Measurements from ENCODE around the gene PRIM2.
"Not testable (repeated sequence)": the region's sequence is repeated elsewhere in the genome, so short reads cannot be mapped to it uniquely, and the experiment has no call there.

The PRIM2 gene

DNA sequence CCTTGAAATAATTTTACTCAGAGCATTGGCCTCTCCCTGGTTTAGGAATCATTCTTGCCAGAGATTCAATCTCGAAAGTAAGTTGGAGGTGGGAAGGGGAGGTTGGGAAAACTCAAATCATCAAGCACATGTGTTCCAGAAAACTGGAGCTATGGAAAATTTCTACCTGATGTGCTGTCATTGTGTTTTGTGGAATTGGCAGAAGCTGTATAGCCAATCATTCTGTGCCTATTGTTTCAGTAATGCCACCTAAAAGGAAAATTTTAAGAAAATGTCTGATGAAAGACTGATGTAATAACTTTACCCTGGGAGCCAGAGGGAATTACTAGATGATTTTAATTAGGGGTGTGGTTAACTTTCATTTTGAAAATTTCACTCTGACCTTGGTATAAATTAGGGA lies 187.8 kb downstream of the PRIM2 start:
- not testable (repeated sequence) for DNase-seq (ENCODE audit: low read depth in 2 of 2)

DNA sequence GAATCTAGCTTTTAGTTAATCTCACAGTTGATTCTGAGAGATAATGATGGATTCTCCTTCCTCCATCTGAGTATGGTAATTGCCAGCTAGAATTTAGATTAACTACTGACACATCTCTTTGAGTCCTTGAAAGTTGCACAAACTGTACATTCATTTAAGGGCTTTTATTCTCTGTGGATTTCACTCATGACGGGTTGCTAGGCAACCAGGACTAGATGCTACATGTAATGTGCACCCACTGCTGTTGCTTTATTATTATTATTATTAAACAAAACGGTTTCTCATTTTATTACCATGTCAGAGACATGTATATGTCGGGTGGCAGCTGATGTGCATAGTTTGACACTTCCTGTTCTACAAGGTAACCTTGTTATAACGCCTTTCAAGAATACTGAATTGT lies 193.0 kb downstream of the PRIM2 start:
- DNase-seq (ENCODE audit: low read depth in 2 of 2): not testable (repeated sequence)

DNA sequence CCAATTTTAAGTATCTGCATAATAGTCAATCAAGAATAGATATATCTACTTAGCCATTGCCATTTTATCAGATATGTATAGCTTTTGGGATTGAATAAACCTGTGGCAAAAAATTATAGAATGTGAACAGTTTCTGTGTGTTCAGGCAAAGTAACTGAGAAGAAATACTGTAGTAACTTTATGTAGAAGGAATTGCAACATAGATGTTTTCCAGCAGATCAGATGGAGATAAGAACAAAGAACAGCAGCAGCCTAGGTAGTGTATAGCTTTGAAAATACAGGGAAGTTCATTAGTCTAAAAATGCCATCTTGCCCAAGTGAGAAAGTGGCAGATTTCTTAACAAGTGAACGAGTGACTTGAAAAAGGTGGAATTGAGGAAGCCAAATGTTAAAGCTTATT lies 197.7 kb downstream of the PRIM2 start:
- not testable (repeated sequence) for DNase-seq (ENCODE audit: low read depth in 2 of 2)

- DNase-seq (ENCODE audit: low read depth in 2 of 2): not testable (repeated sequence)
Observed at GRCh38 chr6:57515845-57516244, 198.4 kb downstream of the PRIM2 start.

DNA sequence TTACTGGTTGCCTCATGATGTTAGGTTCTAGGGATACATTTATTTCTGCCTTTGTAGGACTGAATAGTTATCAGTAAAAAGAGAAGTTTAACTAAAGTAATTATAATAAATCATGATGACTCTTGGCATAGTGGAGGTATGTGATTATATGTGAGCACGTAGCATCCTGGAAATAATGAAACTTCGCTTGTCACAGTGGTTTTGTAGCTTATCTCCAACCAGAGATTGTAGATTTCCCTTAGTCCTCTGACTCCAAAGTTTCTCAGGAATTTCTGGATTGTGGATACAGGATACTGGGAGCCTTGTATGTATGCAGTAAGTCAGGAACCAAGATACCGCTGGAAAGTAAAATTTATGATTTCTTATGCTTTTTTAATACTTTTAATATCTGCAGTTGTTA lies 199.3 kb downstream of the PRIM2 start:
- not testable (repeated sequence) for DNase-seq (ENCODE audit: low read depth in 2 of 2)

DNA sequence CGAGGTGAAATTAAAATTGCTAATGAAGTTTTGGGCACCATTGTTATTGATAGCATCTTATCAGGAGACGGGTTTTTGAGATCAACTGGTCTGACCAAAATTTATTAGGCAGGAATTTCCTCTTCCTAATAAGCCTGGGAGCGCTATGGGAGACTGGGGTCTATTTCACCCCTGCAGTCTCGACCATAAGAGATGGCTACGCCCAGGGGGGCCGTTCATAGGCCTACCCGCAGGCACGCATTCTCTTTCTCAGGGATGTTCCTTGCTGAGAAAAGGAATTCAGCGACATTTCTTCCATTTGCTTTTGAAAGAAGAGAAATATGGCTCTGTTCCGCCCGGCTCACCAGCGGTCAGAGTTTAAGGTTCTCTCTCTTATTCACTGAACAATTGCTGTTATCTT lies 201.8 kb downstream of the PRIM2 start:
- DNase-seq (ENCODE audit: low read depth in 2 of 2): not testable (repeated sequence)

DNA sequence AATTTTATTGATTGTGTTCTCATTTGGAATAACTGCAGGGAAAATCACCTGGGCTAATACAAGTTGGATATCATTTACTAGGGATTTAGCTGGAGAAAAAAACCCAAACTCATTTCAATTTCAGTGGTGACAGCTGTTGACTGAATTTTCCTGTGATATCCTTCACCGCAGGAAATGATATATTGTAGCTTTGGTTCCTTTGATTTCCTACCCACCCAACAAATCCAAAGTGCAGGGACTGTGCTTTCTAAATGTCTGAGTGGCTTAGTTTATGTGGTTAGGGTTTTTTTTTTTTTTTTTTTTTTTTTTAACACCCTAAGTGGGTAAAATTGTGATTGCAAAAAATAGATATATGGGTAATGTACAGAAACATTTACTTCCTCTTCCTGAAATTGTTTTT lies 203.7 kb downstream of the PRIM2 start:
- DNase-seq (ENCODE audit: low read depth in 2 of 2): not testable (repeated sequence)

GRCh38 chr6:57523221-57523620 lies 205.8 kb downstream of the PRIM2 start:
- DNase-seq (ENCODE audit: low read depth in 2 of 2): not testable (repeated sequence)

GRCh38 chr6:57529755-57530154 lies 212.3 kb downstream of the PRIM2 start:
- not testable (repeated sequence) for DNase-seq (ENCODE audit: low read depth in 2 of 2)

- DNase-seq (ENCODE audit: low read depth in 2 of 2): not testable (repeated sequence)
Observed at GRCh38 chr6:57532660-57533059, 215.2 kb downstream of the PRIM2 start.

DNA sequence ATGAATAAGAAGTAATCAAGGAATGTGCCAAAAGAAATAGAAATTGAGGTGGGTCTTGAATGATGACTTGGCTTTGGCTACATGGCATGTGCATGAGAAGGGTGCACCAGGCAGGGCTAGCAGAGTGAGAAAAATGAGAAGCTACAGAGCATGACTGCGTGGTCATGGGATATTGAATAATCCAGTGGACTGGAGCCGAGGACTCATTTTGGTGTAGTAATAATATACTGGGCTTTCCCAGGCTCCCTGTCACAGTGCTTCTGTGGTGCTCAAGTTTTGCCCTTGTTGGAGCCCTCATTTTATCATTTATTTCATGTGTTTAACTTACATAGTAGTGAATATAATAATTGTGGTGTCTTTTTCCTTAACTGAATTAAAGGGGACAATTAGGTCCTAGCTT lies 217.7 kb downstream of the PRIM2 start:
- DNase-seq (ENCODE audit: low read depth in 2 of 2): not testable (repeated sequence)

- DNase-seq (ENCODE audit: low read depth in 2 of 2): not testable (repeated sequence)
Observed at GRCh38 chr6:57535994-57536393, 218.6 kb downstream of the PRIM2 start.

GRCh38 chr6:57537916-57538315 lies 220.5 kb downstream of the PRIM2 start:
- DNase-seq (ENCODE audit: low read depth in 2 of 2): not testable (repeated sequence)

DNA sequence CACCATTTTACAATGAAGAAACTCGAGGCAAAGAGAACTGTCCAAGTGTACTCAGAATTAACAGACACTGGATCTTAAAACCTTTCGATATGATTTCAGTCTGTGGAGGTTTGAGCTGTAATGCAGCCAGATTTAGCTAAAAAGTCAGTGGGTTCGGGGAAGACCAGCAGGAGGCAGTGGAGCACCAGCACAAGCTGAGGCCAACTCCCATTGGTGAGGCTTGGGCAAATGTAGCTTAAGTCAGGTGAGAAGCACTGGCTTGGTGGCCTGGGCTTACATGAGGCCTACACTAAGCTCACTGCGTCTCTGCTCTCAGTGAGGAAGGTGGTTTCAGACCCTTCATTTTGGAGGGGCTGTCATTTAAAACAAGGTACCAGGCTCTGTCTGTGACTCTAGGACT lies 234.5 kb downstream of the PRIM2 start:
- DNase-seq (ENCODE audit: low read depth in 2 of 2): not testable (repeated sequence)

- not testable (repeated sequence) for DNase-seq (ENCODE audit: low read depth in 2 of 2)
Observed at GRCh38 chr6:57557855-57558254, 240.4 kb downstream of the PRIM2 start.

GRCh38 chr6:57559170-57559569 lies 241.7 kb downstream of the PRIM2 start:
- not testable (repeated sequence) for DNase-seq (ENCODE audit: low read depth in 2 of 2)

DNA sequence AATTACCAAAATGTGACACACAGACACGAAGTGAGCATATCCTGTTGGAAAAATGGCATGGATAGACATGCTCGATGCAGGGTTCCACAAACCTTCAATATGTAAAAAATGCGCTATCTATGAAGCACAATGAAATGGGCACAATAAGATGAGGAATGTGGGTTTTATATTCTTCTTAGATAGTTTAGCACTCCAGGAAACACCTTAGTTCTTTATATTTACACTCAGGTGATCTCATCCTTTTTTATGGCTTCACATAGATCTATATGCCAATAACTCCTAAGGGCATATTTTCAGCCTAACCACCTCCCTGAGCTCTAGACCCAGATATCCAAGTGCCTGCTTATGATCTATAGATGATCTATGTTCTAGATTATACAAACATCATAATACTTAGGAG lies 244.8 kb downstream of the PRIM2 start:
- DNase-seq (ENCODE audit: low read depth in 2 of 2): not testable (repeated sequence)

DNA sequence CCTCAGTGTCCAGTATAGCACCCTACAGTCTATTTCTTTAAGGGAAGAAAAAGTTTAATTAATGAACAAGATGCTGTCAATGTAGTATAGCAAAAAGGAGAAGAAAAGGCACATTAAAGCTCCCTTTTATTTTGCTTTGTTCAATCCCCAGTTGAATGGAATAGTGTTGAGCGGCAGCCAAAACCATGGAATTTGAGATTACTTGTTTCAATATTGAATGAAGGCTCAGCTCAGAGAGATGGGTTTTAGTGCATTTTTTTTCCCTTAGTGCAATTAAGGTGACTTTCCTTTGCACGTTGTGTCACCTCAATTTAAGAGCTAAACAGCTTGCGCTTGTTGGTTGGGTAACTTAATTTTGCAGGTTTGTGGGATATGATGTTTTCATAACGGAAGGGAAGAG lies 254.7 kb downstream of the PRIM2 start:
- not testable (repeated sequence) for DNase-seq (ENCODE audit: low read depth in 2 of 2)

DNA sequence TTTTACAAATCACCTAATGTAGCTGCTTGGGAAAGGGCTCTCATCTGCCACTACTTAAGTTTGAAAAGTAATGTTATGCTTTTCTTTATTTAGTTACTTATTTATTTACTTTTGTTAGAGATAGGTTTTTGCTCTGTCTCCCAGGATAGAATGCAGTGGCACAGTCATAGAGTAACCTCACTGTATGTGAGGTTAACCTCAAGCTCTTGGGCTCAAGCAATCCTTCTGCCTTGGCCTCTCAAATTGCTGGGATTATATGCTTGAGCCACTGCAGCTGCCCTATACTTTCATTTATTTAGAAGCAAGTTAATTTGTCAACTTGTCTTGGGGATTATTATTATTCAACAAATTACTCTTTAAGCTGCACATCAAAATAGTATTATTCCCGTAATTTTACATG lies 255.4 kb downstream of the PRIM2 start:
- DNase-seq (ENCODE audit: low read depth in 2 of 2): not testable (repeated sequence)

DNA sequence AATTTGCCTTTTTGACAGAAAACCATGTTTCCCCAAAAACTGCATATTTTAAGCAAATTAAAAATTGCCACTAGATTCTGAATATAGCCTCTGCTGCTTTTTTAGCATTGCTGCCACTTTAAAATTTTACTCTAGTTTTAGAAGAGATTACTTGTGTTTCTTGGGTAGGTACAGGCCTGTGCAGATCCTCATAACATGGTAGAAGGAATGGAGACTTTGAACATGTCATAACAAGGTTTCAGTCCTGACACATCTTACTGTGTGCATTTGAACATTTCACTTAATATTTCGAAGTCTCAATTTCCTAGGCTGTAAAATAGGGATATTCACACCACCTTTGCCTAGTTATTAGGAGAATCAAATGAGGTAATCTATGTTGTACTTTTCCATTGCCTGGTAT lies 259.6 kb downstream of the PRIM2 start:
- DNase-seq (ENCODE audit: low read depth in 2 of 2): not testable (repeated sequence)

DNA sequence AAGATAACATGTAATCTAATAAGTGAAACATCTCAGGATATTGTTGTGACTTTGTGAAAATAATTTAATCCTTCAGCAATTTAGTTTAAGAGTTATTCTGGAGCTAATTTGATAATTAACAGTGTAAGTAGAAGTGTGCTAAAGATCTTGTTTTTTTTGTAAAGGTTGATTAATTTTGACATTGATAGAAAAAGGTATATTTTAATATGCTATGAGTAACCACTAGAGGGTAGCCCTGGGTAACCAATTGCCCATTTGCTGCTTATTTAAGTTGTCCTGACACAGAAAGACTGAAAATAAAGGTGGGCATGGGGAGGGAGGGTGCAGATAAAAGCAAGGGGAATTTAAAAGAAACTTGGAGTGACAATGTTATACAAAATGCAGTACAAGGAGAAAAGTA lies 262.1 kb downstream of the PRIM2 start:
- DNase-seq (ENCODE audit: low read depth in 2 of 2): not testable (repeated sequence)

DNA sequence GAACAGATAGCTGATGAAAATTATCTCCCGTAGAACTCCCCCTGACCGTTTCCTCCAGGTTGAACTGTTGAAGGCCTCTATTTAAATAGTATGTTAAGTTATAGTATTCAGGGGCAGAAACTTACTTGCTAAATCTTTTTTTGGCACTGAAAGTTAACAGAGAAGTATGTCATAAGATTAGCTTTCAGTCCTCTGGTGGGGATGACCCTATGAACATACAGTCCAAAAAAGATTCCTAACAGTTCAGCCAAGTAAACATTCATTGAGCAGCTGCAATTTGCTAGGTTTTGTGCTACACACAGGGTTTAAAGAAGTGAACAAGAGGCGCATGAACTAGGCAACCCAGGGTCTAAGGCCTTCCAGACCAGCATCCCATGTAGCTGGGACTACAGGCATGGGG lies 264.2 kb downstream of the PRIM2 start:
- DNase-seq (ENCODE audit: low read depth in 2 of 2): not testable (repeated sequence)

DNA sequence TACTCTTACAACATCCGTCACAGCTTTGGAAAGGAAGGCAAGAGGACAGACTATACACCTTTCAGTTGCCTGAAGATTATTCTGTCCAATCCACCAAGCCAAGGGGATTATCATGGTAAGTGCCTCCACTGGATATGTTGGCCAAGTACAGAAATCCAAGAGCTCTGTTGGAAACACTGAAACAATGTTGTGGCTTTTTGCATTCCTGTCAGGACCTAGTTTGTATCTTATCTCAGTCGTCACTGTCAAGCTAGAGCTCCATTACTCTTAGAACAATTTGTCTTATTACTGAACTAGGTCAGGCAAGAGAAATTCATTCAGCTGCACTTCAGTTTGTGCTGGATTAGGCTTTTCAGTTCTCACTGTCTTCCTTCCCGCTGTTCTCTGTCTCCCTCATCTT lies 283.7 kb downstream of the PRIM2 start:
- DNase-seq (ENCODE audit: low read depth in 2 of 2): not testable (repeated sequence)

- DNase-seq (ENCODE audit: low read depth in 2 of 2): not testable (repeated sequence)
Observed at GRCh38 chr6:57605303-57605702, 287.9 kb downstream of the PRIM2 start.
